ENCODE measurements around the gene FLCN.

The FLCN gene

GRCh38 chr17:17235212-17236174, 1.5 kb downstream of the FLCN start:
- DNase-seq (ENCODE audit: low read depth in 2 of 2), result no peak

- DNase-seq (ENCODE audit: low read depth in 2 of 2), result no peak
These were observed 4.7 kb downstream of the FLCN start for GRCh38 chr17:17232303-17232621.

- DNase-seq (ENCODE audit: low read depth in 2 of 2), result no peak
These were observed 5.2 kb downstream of the FLCN start for GRCh38 chr17:17231621-17232302.

GRCh38 chr17:17229416-17230384, 7.3 kb downstream of the FLCN start:
- no peak for DNase-seq (ENCODE audit: low read depth in 2 of 2)

- no peak for DNase-seq (ENCODE audit: low read depth in 2 of 2)
These were observed 8.3 kb downstream of the FLCN start for GRCh38 chr17:17228521-17229279.

GRCh38 chr17:17227608-17228520, 9.1 kb downstream of the FLCN start:
- no peak for DNase-seq (ENCODE audit: low read depth in 2 of 2)

GRCh38 chr17:17226451-17227265, 10.3 kb downstream of the FLCN start:
- DNase-seq (ENCODE audit: low read depth in 2 of 2), result no peak

- DNase-seq (ENCODE audit: low read depth in 2 of 2), result no peak
These were observed 11.1 kb downstream of the FLCN start for GRCh38 chr17:17225901-17226300.

GRCh38 chr17:17224137-17224536, 12.8 kb downstream of the FLCN start:
- DNase-seq (ENCODE audit: low read depth in 2 of 2), result no peak

GRCh38 chr17:17223736-17224135, 13.2 kb downstream of the FLCN start:
- DNase-seq (ENCODE audit: low read depth in 2 of 2), result no peak

GRCh38 chr17:17221329-17221728, 15.6 kb downstream of the FLCN start:
- no peak for DNase-seq (ENCODE audit: low read depth in 2 of 2)

- no peak for DNase-seq (ENCODE audit: low read depth in 2 of 2)
These were observed 16.4 kb downstream of the FLCN start for GRCh38 chr17:17220529-17220928.

GRCh38 chr17:17217995-17218394, 19.0 kb downstream of the FLCN start:
- no peak for DNase-seq (ENCODE audit: low read depth in 2 of 2)

GRCh38 chr17:17216776-17217175, 20.2 kb downstream of the FLCN start:
- no peak for DNase-seq (ENCODE audit: low read depth in 2 of 2)

- DNase-seq (ENCODE audit: low read depth in 2 of 2), result no peak
These were observed 20.7 kb downstream of the FLCN start for GRCh38 chr17:17216236-17216635.

GRCh38 chr17:17215575-17215974, 21.4 kb downstream of the FLCN start:
- DNase-seq (ENCODE audit: low read depth in 2 of 2), result no peak

GRCh38 chr17:17214646-17215436, 22.1 kb downstream of the FLCN start:
- DNase-seq (ENCODE audit: low read depth in 2 of 2), result no peak

GRCh38 chr17:17213775-17214174, 23.2 kb downstream of the FLCN start:
- no peak for DNase-seq (ENCODE audit: low read depth in 2 of 2)
